Suppressor macrophage treated with lipopolysaccharide for 4 hours (primary cell): ENCODE data around the gene BDH2.

Source experiments
- DNase-seq: peaks from one replicate; pipeline ENCODE4 v3.0.0-alpha.2; 2020

The BDH2 gene

GRCh38 chr4:103079621-103080020 lies 20.0 kb downstream of the BDH2 start:
- no peak for DNase-seq

GRCh38 chr4:103076747-103077347 lies 22.8 kb downstream of the BDH2 start, which contains the start of gene SLC9B2:
SLC9B2 (minus strand) TSS chr4:103076761; CDS start chr4:103067550, 9,211 bp downstream.
- DNase-seq: no peak

- peak; percentile 50 for DNase-seq
Measured at GRCh38 chr4:103075894-103076746, 23.5 kb downstream of the BDH2 start.

GRCh38 chr4:103075435-103075893 lies 24.2 kb downstream of the BDH2 start:
- DNase-seq: no peak

DNA sequence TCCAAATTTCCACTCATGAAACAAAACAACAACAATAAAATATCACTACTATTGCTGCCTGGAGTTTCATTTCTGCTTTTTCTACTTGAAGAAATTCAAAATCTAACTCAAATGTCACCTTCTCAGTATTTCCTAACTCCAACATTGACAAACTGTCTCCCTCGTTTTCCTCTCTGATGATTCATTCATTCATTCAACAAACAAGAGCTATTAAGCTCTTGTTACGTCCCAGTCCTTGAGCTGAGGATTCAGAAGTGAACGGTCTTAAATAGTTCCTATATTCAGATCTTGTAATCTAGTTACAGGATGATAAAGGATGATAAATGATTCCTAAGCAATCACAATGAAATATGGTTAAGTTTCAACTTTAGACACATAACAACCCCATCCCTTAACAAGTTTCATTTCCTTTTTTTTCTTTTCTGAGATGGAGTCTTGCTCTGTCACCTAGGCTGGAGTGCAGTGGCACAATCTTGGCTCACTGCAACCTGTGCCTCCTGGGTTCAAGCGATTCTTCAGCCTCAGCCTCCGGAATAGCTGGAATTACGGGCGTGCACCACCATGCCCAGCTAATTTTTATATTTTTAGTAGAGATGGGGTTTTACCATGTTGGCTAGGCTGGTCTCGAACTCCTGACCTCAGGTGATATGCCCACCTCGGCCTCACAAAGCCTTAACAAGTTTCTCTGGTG lies 24.7 kb downstream of the BDH2 start:
- peak; percentile 76 for DNase-seq

- DNase-seq: no peak
Measured at GRCh38 chr4:103073792-103074438, 25.7 kb downstream of the BDH2 start.

DNA sequence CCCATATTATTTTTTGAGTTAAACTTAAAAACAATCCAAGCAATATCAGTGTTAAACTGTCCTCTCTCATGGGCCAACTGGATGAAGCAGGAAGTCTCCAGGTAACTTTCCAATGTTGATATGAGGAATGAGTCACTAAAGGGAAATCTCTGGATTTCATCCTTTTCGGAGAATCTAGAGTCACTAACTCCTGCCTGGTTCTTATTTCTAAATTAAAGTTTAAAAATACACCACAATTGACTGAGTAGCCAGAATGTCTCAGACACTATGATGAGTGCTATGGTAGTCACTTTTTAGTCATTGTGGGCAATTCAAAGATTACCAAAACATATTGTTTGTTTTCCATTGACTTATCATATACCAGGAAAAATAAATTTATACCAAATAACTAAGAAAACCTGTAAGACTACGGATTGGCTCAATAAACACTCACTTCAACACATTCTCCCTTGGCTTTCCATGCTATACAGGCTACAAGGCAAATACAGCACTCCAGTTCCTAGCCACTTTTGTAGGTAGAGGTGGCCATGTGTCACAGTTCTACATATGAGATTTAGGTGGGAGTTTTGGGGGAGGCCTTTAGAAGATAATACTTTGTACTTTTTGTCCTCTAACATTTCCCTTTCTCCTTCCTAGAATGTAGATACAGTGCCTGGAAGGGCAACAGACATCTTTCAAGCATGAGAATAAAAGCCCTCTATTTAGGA lies 31.6 kb downstream of the BDH2 start:
- no peak for DNase-seq

DNA sequence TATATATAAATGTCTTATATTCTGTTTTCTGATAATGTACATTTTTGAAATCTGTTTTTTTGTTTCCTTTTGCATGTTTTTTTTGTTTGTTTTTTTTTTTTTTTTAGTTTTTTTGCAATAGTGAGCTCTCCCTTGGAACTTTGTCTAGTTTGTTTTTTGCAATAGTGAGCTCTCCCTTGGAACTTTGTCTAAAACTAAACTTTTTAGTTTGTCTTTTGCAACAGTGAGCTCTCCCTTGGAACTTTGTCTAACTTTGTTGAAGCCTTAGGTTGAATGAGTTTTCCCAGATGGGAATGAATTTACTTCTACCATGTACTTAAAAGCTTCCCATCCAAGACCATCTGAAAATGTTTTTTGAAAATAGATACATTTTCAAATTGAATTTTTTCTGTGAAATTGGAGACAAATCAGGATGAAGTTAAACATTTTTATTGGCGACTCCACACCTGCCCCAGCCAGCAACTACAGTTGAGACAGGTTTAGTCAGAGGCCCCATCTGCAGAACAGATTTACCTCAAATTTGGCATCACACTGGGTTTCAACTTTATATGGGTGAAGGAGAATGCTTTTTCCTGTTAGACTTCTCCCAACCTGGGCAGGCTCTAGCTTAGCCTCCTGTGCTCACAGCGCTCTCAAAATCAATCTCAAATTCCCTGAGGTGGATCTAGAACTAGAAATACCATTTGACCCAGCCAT lies 39.0 kb downstream of the BDH2 start:
- no peak for DNase-seq

GRCh38 chr4:103054030-103054429 lies 45.6 kb downstream of the BDH2 start:
- no peak for DNase-seq

DNA sequence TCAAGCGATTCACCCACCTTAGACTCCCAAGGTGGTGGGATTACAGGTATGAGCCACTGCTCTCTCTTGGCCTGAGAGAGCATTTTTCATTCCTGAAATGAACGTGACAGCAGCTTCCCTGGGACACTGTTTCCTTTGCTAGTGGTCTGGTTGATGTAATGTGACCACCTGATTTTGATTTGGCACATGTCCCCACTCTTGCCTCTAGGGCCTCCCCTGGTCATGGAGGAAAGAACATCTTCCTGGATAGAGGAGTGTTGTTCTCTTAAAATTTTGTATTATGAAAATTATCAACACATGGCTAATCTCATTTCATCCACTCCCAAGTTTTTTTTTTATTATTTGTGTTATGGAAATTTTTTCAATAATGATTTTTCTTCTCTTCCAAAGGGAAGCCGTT lies 46.9 kb downstream of the BDH2 start:
- no peak for DNase-seq

- DNase-seq: no peak
Measured at GRCh38 chr4:103052145-103052544, 47.5 kb downstream of the BDH2 start.

GRCh38 chr4:103050736-103051436 lies 48.7 kb downstream of the BDH2 start:
- DNase-seq: no peak

DNA sequence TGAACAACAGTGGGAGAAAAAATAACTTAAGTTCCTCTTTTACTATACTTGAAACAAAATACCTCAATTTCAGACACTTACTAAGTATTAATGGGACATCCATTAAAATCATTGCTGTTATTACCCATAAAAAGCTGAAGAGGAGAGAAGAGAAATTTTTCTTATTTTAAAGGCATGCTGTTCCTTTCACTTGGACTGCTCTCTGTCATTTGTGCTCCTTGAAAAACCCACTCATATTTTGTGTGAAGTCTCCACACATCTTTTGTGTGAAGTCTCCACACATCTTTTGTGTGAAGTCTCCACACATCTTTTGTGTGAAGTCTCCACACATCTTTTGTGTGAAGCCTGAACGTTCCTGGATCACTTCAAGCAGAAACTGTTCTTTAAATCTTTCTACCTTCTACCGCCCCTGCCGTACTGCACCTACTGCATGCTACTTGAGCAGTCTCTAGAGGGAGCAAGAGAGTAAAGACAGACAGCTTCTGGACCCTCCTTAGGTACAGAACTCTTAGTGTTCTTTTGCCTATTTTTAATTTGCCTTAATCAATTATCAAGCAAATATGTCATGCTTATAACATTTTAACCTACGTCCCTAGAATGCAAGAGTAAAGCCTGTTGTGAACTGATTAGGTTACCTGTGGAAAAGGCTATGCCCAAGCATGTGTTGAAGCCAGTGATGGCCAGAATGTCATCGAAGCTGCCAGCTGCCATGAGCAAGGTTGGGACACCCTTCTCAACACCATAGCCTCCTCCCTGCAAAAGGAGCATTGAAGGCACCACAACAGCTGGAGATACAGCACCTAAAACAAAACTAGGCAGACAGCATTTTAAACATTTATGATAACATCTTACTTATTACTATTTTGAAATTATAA lies 53.0 kb downstream of the BDH2 start:
- peak; percentile 50 for DNase-seq

DNA sequence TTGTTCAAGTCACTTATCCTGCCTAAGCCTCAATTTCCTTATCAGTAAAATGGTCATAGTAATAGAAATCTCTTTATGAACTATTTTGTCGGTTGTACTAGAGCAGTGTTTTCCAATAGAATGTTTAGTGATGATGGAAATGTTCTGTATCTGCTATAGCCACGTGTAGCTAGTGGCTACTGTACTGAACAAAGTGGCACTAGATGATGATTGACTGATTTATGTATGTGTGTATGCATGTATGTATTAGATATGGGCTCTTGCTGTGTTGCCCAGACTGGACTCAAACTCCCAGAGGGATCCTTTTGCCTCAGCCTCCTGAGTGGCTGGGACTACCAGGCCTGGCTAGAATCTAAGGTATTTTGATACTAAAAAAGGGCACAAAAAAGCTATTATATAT lies 55.5 kb downstream of the BDH2 start:
- no peak for DNase-seq

GRCh38 chr4:103036169-103036568 lies 63.5 kb downstream of the BDH2 start:
- no peak for DNase-seq

GRCh38 chr4:103032574-103032973 lies 67.1 kb downstream of the BDH2 start:
- DNase-seq: peak; percentile 9

GRCh38 chr4:103030791-103031190 lies 68.8 kb downstream of the BDH2 start:
- DNase-seq: no peak

DNA sequence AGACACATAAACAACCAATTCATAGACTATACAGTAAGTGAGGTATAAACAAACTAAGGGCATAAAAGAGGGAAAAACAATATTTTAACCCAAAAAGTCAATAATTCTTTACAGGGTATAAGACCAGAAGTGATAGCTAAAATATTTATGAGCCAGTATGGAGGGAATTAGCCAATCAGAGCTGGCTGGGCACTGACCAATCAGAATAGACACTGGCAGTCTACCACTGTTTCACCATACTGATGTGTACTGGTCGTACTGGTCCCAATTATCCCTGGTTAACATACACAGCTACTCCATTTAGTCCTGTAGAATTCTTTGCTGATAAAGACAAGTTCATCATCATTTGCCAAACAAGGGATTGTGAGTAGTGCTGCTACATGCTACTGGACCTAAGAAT lies 70.3 kb downstream of the BDH2 start:
- no peak for DNase-seq
